HCT116 (cell line): ENCODE measurements around the gene CLEC16A. TPM values are rescaled to one million over a fixed set of nuclear protein-coding genes. Genes with fewer than 3 reads are reported as not detected.

Experiments used
- ATAC-seq: fragments of 200-7000 bp; cut with Tn5 transposase; 2 replicates; pipeline ENCODE4 v1.9.1; 2020; ENCODE audit warnings: mild to moderate bottlenecking, moderate library complexity
- BruUV-seq: library from RNA; stranded (reverse); fragments of 400-500 nt; replicated peaks from 2 replicates; lab custom pipeline; 2021; lab: Mats Ljungman, UMichigan
- CTCF ChIA-PET: fragments of 300-600 bp; sonication (Branson Sonifier 250); formaldehyde crosslinking; loops from one replicate; lab custom pipeline; 2021; ENCODE audit warnings: antibody characterized with exemption; lab: Charles Lee
- POLR2A ChIA-PET: fragments of 300-600, 350-600 bp; sonication (Branson Sonifier 250); formaldehyde crosslinking; loops from one replicate; lab custom pipeline; 2021; ENCODE audit warnings: antibody characterized with exemption; lab: Charles Lee
- RAD21 ChIA-PET, 2 experiments: fragments of 300-600 bp; sonication (Branson Sonifier 250); formaldehyde crosslinking; loops; one replicate each; lab custom pipeline; 2023; ENCODE audit warnings: low total read pairs in 2 of 2; ENCODE audit not compliant: uncharacterized antibody in 2 of 2, unreplicated experiment in 2 of 2, low non-redundant PET in 1 of 2; lab: Charles Lee
- DNase-seq: peaks from one replicate; pipeline ENCODE4 v3.0.0-alpha.2; 2010; ENCODE audit warnings: low read depth, low spot score
- H2AFZ ChIP-seq: fragments of 200-600 bp; shearing (Covaris generic), sonication (generic); 2 replicates; pipeline ENCODE4 v1.6.1; 2017; ENCODE audit warnings: low read depth, mixed run types, mixed read lengths, antibody characterized with exemption, low read length; ENCODE audit not compliant: poor library complexity, severe bottlenecking
- H3K27ac ChIP-seq: 2 replicates; pipeline ENCODE4 v1.5.1; 2012; ENCODE audit warnings: low read depth, low read length
- H3K27me3 ChIP-seq: fragments of 200-600 bp; sonication (generic); 2 replicates; pipeline ENCODE4 v1.6.1; 2016; ENCODE audit warnings: mixed run types, low read length, mixed read lengths; ENCODE audit not compliant: insufficient read depth
- H3K36me3 ChIP-seq, 2 experiments: fragments of 200-500 bp in 1 of 2; fragments of 200-600 bp in 1 of 2; sonication (Bioruptor generic) in 1 of 2; sonication (generic) in 1 of 2; 2 replicates each; pipeline versions ENCODE4 v1.5.1 to v1.6.1; 2014 to 2016; ENCODE audit warnings: low read length in 2 of 2, inconsistent platforms in 1 of 2, mixed read lengths in 1 of 2, mixed run types in 1 of 2; ENCODE audit not compliant: insufficient read depth in 2 of 2, control insufficient read depth in 1 of 2
- H3K4me1 ChIP-seq, 2 experiments: fragments of 200-600 bp in 1 of 2; sonication (generic) in 1 of 2; 2 replicates each; pipeline versions ENCODE4 v1.5.1 to v1.6.1; 2012 to 2017; ENCODE audit warnings: low read length in 2 of 2, inconsistent platforms in 1 of 2, mild to moderate bottlenecking in 1 of 2, mixed read lengths in 1 of 2, mixed run types in 1 of 2, moderate library complexity in 1 of 2; ENCODE audit not compliant: insufficient read depth in 2 of 2, control insufficient read depth in 1 of 2
- H3K4me2 ChIP-seq: fragments of 200-600 bp; sonication (generic); 2 replicates; pipeline ENCODE4 v1.6.1; 2017; ENCODE audit warnings: mixed run types, low read length, mixed read lengths
- H3K4me3 ChIP-seq, 2 experiments: fragments of 200-600 bp in 1 of 2; sonication (generic) in 1 of 2; replicated peaks in 1 of 2; 2 replicates each; pipeline ENCODE4 v1.5.1; 2011 to 2016; ENCODE audit warnings: low read length in 2 of 2, control low read depth in 1 of 2, low read depth in 1 of 2, mild to moderate bottlenecking in 1 of 2, mixed read lengths in 1 of 2, mixed run types in 1 of 2
- H3K79me2 ChIP-seq: fragments of 200-600 bp; sonication (generic); 2 replicates; pipeline ENCODE4 v1.6.1; 2017; ENCODE audit warnings: mild to moderate bottlenecking, mixed run types, low read length, moderate library complexity, mixed read lengths; ENCODE audit not compliant: insufficient read depth
- H3K9ac ChIP-seq: fragments of 200-600 bp; sonication (generic); 2 replicates; pipeline ENCODE4 v1.6.1; 2016; ENCODE audit warnings: low read length, mixed read lengths
- H3K9me2 ChIP-seq: fragments of 200-600 bp; sonication (generic), shearing (Covaris generic); 2 replicates; pipeline ENCODE4 v1.6.1; 2017; ENCODE audit warnings: mixed run types, mild to moderate bottlenecking, moderate library complexity; ENCODE audit not compliant: insufficient read depth
- H3K9me3 ChIP-seq, 2 experiments: fragments of 200-500 bp in 1 of 2; fragments of 200-600 bp in 1 of 2; sonication (Bioruptor generic) in 1 of 2; sonication (generic) in 1 of 2; 2 replicates each; pipeline ENCODE4 v1.6.1; 2014 to 2017; ENCODE audit warnings: low read length in 2 of 2, mixed read lengths in 2 of 2, inconsistent platforms in 1 of 2, low read depth in 1 of 2, mild to moderate bottlenecking in 1 of 2, mixed run types in 1 of 2, moderate library complexity in 1 of 2; ENCODE audit not compliant: control insufficient read depth in 1 of 2, insufficient read depth in 1 of 2
- H4K20me1 ChIP-seq: fragments of 200-600 bp; sonication (generic), shearing (Covaris generic); 2 replicates; pipeline ENCODE4 v1.6.1; 2017; ENCODE audit warnings: mixed run types, mild to moderate bottlenecking, moderate library complexity; ENCODE audit not compliant: insufficient read depth
- ATF3 ChIP-seq: IDR thresholded peaks from 2 replicates; pipeline ENCODE4 v1.6.1; 2012
- CBX3 ChIP-seq: IDR thresholded peaks from 2 replicates; pipeline ENCODE4 v1.6.1; 2012; ENCODE audit warnings: low read depth
- CTCF ChIP-seq, 3 experiments: fragments of 200-600 bp in 1 of 3; sonication (generic) in 1 of 3; IDR thresholded peaks in 2 of 3; conservative IDR thresholded peaks in 1 of 3; 2 replicates each; pipeline ENCODE4 v1.5.1; 2012 to 2017; ENCODE audit warnings: low read depth in 2 of 3, low read length in 2 of 3, antibody characterized with exemption in 1 of 3, borderline replicate concordance in 1 of 3, control low read depth in 1 of 3, mild to moderate bottlenecking in 1 of 3, mixed read lengths in 1 of 3, mixed run types in 1 of 3, moderate library complexity in 1 of 3; ENCODE audit not compliant: insufficient read depth in 1 of 3
- EGR1 ChIP-seq: IDR thresholded peaks from 2 replicates; pipeline ENCODE4 v1.6.1; 2012; ENCODE audit warnings: low read depth
- EZH2 ChIP-seq: fragments of 200-600 bp; sonication (generic); IDR thresholded peaks from 2 replicates; pipeline ENCODE4 v1.6.1; 2017; ENCODE audit warnings: antibody characterized with exemption, mixed run types
- EZH2phosphoT487 ChIP-seq: fragments of 200-600 bp; IDR thresholded peaks from 2 replicates; pipeline ENCODE4 v1.6.1; 2018; ENCODE audit warnings: antibody characterized with exemption, borderline replicate concordance
- FOSL1 ChIP-seq: IDR thresholded peaks from 2 replicates; pipeline ENCODE4 v1.6.1; 2012; ENCODE audit warnings: low read depth
- JUND ChIP-seq: IDR thresholded peaks from 2 replicates; pipeline ENCODE4 v1.6.1; 2012
- POLR2A ChIP-seq: IDR thresholded peaks from 2 replicates; pipeline ENCODE4 v1.7.0; 2011; ENCODE audit warnings: borderline replicate concordance; ENCODE audit not compliant: insufficient read depth, insufficient read length; ENCODE audit errors: extremely low read depth
- POLR2AphosphoS5 ChIP-seq: IDR thresholded peaks from 2 replicates; pipeline ENCODE4 v1.6.1; 2011; ENCODE audit warnings: mild to moderate bottlenecking, low read depth, low read length, moderate library complexity
- RAD21 ChIP-seq: IDR thresholded peaks from 2 replicates; pipeline ENCODE4 v1.6.1; 2012; ENCODE audit warnings: low read depth, mild to moderate bottlenecking
- SIN3A ChIP-seq: IDR thresholded peaks from 2 replicates; pipeline ENCODE4 v1.6.1; 2012; ENCODE audit warnings: low read depth
- SP1 ChIP-seq: IDR thresholded peaks from 2 replicates; pipeline ENCODE4 v1.6.1; 2012; ENCODE audit warnings: low read depth
- SRF ChIP-seq: IDR thresholded peaks from 2 replicates; pipeline ENCODE4 v1.6.1; 2012; ENCODE audit warnings: low read depth
- TCF7L2 ChIP-seq: IDR thresholded peaks from 2 replicates; pipeline ENCODE4 v1.7.0; 2011; ENCODE audit warnings: borderline replicate concordance, inconsistent platforms; ENCODE audit not compliant: insufficient read depth, insufficient read length; ENCODE audit errors: extremely low read depth
- YY1 ChIP-seq: IDR thresholded peaks from 2 replicates; pipeline ENCODE4 v1.6.1; 2011; ENCODE audit warnings: low read length, low read depth, moderate library complexity, mild to moderate bottlenecking; ENCODE audit not compliant: insufficient replicate concordance; ENCODE audit errors: extremely low read depth
- ZBTB33 ChIP-seq: IDR thresholded peaks from 2 replicates; pipeline ENCODE4 v1.6.1; 2011; ENCODE audit warnings: mild to moderate bottlenecking, low read length, moderate library complexity; ENCODE audit not compliant: insufficient replicate concordance; ENCODE audit errors: extremely low read depth
- ZFX ChIP-seq: fragments of 450-650 bp; IDR thresholded peaks from 2 replicates; pipeline ENCODE4 v1.6.1; 2017
- ZNF274 ChIP-seq: fragments of 200-500 bp; sonication (Bioruptor generic); IDR thresholded peaks from 2 replicates; pipeline ENCODE4 v1.6.1; 2014; ENCODE audit warnings: mild to moderate bottlenecking, low read depth, low read length, inconsistent platforms
- intact Hi-C: fragments of 100-400 bp; cut with micrococcal nuclease; formaldehyde crosslinking; loops from 2 replicates; pipeline ENCODE4 v1.10.0; 2022
- total RNA-seq: library from RNA; stranded (reverse); gene quantifications from one replicate; pipeline ENCODE4 v1.2.1, GENCODE V29; 2021; ENCODE audit not compliant: unreplicated experiment
- TF ChIP-seq, protein P1 (sequence below): IDR thresholded peaks from 2 replicates; pipeline ENCODE4 v1.6.1; 2012; ENCODE audit warnings: low read depth

Gene CLEC16A
- total RNA-seq, 1 experiment from 2014 or later: 18.0 TPM

DNA sequence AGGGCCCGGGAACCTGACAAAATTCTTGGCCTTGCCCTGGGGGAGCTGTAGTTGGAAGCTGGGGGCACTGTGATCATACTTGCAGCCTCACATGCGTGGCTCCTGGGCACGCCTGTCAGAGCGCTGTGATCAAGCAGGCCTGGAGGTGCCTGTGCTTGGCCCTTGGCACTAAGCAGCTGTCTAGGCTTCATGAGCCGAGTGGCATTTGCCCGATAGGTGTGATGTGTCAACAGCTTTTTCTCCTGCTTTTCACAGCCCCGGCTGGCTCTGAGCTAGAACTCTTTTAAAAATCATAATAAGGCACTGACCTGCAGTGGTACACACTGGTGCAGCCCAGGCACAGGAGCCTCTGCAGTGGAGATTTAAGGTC lies 197.9 kb downstream of the CLEC16A start:
- Histone ChIP-seq H3K9ac (no peak overlapping the region), H3K4me1 (peaks cover 34 to 48% of the 10 kb centered on the region in 2 experiments), H4K20me1 (no peaks in the 10 kb centered on the region), H3K36me3 (no peaks in the 10 kb centered on the region), H3K9me2 (no peaks in the 10 kb centered on the region), H2AFZ (no peak overlapping the region), H3K4me3 (no peak overlapping the region), H3K79me2 (no peaks in the 10 kb centered on the region), H3K27ac (no peak overlapping the region), H3K4me2 (no peak overlapping the region), H3K27me3 (no peaks in the 10 kb centered on the region), H3K9me3 (no peaks in the 10 kb centered on the region)
- TF ChIP-seq ATF3 (no peak), FOSL1 (no peak), SIN3A (no peak), ZBTB33 (no peak), ZFX (no peak), CTCF (IDR thresholded peaks at IDR 0.05 in 2 of 3, conservative IDR thresholded peaks at IDR 0.05 in 1 of 3; ENCODE audit: borderline replicate concordance in 1 of 3, insufficient read depth in 1 of 3, low read depth in 2 of 3, low read length in 2 of 3) (no peak), SP1 (no peak), POLR2A (no peak), RAD21 (no peak), TCF7L2 (no peak), POLR2AphosphoS5 (no peak), YY1 (no peak), EZH2phosphoT487 (no peak), EGR1 (no peak), JUND (no peak), SRF (no peak), EZH2 (no peak), ZNF274 (no peak), CBX3 (no peak)
- TF ChIP-seq, protein P1, sequence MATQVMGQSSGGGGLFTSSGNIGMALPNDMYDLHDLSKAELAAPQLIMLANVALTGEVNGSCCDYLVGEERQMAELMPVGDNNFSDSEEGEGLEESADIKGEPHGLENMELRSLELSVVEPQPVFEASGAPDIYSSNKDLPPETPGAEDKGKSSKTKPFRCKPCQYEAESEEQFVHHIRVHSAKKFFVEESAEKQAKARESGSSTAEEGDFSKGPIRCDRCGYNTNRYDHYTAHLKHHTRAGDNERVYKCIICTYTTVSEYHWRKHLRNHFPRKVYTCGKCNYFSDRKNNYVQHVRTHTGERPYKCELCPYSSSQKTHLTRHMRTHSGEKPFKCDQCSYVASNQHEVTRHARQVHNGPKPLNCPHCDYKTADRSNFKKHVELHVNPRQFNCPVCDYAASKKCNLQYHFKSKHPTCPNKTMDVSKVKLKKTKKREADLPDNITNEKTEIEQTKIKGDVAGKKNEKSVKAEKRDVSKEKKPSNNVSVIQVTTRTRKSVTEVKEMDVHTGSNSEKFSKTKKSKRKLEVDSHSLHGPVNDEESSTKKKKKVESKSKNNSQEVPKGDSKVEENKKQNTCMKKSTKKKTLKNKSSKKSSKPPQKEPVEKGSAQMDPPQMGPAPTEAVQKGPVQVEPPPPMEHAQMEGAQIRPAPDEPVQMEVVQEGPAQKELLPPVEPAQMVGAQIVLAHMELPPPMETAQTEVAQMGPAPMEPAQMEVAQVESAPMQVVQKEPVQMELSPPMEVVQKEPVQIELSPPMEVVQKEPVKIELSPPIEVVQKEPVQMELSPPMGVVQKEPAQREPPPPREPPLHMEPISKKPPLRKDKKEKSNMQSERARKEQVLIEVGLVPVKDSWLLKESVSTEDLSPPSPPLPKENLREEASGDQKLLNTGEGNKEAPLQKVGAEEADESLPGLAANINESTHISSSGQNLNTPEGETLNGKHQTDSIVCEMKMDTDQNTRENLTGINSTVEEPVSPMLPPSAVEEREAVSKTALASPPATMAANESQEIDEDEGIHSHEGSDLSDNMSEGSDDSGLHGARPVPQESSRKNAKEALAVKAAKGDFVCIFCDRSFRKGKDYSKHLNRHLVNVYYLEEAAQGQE: no peak
- BruUV-seq: no TSS peak
- ChIA-PET CTCF (interaction anchor here (1.0 kb wide), 1 partner anchor 8 kb away, joined by 5 read pairs; no protein-coding TSS in a partner anchor), RAD21 (no interaction called here), POLR2A (no interaction called here)
- DNase-seq (no peak), ATAC-seq (no peak)
- intact Hi-C loops: no loop called here
